Left ventricle myocardium superior (tissue), 1 donor: ENCODE measurements around the gene ADAM19. TPM values are rescaled to one million over a fixed set of nuclear protein-coding genes. Genes with fewer than 3 reads are reported as not detected.

ENCODE experiments used
- ATAC-seq: fragments of 200-7000 bp; cut with Tn5 transposase; one replicate; pipeline ENCODE4 v1.9.1; 2020; ENCODE audit warnings: mild to moderate bottlenecking, moderate library complexity
- DNase-seq: peaks from one replicate; pipeline ENCODE4 v3.0.0-alpha.2; 2020
- intact Hi-C: fragments of 100-400 bp; cut with micrococcal nuclease; formaldehyde crosslinking; loops from one replicate; pipeline ENCODE4 v1.11.0; 2022
- long read RNA-seq: library from polyadenylated mRNA; unstranded; transcript quantifications from one replicate; pipeline ENCODE4 v2.0.0, GENCODE V29; 2021
- total RNA-seq: library from RNA; stranded (reverse); fragmentation: NEBNext Ultra II Directional; extraction: Animal tissue kit (Norgen Biotek cat#: 25700); gene quantifications from one replicate; pipeline ENCODE4 v1.2.1, GENCODE V29; 2021
- donor health status: DM: no; HTN: yes; CAD: no; lungs with severe emphysema.

Gene ADAM19
- total RNA-seq: 9.3 TPM
- long read RNA-seq, partial matches to known transcripts: 1 of 2 reads
- long read RNA-seq, other reads (novel, unspliced or antisense): 1 of 2 reads

DNA sequence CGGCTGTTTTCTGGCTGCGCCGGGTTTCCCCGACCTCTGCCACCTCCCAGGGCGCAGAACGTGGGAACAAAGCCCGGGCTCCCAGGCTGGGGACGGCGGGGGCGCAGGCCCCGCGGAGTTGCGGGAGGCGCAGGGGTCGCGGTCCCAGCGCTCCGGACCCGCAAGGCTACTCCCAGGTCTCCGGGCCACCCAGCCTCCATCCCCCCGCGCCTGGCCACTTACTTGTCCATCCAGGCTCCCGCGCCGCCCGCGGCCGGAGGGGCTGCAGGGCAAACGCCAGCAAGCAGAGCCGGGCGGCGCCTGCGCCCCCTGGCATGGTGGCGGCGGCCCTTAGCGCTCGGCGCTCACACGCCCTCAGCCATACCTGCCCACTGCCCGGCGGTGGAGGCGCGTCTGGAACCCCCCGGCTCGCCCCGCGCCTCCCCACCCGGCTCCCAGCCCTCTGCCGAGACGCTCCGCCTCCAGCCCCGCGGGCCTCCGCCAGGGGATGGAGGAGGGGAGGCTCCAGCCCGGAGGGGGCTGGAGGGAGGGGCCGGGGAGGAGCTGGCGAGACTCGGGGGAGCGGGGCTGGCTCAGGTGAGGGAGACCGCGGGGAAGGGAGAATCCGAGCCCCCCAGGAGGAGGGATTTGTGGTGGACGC lies at the start of gene ADAM19:
Gene ADAM19 (minus strand): TSS at position 395 of the 640 bp plus-strand sequence. CDS start 79 bp downstream, at position 316.
- ATAC-seq (peak; percentile 93), DNase-seq (peak; percentile 80)
- intact Hi-C loops: no loop called here

DNA sequence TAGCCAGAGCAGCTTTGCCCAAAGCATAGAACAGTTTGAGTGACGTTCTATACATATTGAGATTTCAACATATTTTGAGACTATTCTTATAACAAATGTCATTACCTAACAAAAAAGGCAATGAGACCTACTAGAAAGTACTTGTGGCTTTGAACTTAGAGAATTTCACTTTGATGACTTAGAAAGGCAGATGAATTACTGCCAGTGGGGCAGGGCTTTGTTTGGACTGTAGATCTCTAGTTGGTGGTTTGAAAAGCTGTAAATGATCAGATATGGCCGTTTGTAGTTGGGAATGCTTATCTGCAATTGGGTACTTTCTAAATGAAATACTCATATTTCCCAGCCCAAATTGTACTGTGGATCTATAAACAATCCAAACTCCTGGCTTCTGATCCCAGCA lies 48.6 kb upstream of the ADAM19 start:
- ATAC-seq (no peak), DNase-seq (no peak)
- intact Hi-C loops: no loop called here

GRCh38 chr5:157620776-157621175 lies 45.2 kb upstream of the ADAM19 start:
- no peak for ATAC-seq
- DNase-seq: no peak
- intact Hi-C loops: no loop called here

- DNase-seq: no peak
- no peak for ATAC-seq
- intact Hi-C loops: no loop called here
Observed at GRCh38 chr5:157618191-157618765, 42.7 kb upstream of the ADAM19 start.

DNA sequence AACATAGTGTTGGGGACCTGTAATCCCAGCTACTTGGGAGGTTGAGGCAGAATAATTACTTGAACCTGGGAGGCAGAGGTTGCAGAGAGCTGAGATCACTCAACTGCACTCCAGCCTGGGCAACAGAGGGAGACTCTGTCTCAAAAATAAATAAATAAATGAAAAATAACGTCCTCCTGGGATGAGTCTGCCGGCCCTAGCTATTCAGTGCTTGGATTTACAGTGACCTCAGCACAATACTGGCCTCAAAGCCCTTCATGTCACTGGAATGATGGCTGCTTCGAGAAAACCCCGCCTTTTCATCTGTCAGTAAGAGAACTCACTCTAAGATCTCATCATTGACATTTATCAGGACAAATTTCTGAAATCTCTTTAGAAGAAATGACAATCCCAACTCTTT lies 41.2 kb upstream of the ADAM19 start:
- no peak for DNase-seq

DNA sequence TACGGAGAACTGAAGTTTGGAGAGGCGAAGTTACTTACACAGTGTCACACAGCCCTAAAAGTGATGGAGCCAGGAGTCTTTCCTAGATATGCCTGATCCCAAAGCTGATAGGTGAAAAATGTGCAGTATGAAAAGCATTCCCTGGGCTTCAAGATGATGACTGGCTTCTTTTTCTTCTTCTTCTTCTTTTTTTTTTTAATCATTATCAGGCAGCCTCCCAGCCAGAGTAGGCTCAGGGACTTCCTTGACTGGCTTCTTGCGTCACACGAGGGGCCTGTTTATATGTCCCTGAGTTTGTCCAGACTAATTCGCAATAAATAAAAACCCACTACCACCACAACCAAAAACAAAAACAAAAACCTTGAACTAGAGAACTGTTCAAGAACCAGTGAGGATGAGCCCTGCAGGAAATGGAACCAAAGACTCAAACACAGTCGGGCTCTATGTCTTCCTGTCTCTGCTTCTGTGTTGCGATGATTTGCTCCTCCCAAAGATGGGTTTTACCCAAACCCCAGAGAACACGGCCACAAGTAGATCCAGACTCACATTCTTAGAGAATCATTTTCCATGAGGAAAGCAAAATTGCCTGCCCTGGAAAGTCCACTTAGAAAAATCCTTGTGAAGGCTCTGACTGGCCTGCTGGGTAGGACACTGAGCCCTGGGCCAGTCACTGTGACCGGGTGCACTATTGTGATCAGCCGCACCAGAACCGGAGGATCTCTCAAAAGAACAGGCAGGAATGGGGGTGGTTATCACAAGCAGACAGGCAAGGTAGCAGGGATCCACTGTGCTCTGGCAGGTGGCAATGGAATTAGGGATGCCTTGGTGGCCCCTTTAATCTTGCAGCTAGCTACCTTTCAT lies 38.0 kb upstream of the ADAM19 start:
- intact Hi-C loops: no loop called here
- no peak for ATAC-seq
- no peak for DNase-seq

More for the DNA sequence above, 41.2 kb upstream of the ADAM19 start:
- no peak for ATAC-seq
- intact Hi-C loops: no loop called here

- ATAC-seq (no peak), DNase-seq (no peak)
- intact Hi-C loops: no loop called here
Observed at GRCh38 chr5:157612581-157612980, 37.0 kb upstream of the ADAM19 start.

- ATAC-seq: no peak
- no peak for DNase-seq
- intact Hi-C loops: no loop called here
Observed at GRCh38 chr5:157611571-157612476, 36.2 kb upstream of the ADAM19 start.

DNA sequence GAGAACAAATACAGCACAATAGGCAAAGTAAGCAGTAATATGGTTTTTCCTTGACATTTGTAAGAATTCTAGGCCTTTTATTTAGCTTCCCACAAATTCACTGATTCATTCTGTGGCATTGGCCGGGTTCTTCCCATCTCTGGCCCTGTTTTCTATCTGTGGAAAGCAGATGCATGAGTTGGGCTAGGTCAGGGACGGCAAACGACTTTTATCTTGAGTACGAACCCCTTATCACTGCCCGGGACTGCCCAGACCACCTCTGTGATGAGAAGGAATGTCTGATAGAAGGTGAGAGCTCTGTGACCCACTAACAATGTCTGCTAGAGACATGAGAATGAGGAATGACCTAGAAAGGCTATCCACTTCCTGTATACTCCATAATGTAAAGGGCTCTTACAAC lies 35.4 kb upstream of the ADAM19 start:
- intact Hi-C loops: no loop called here
- DNase-seq (no peak), ATAC-seq (no peak)

GRCh38 chr5:157608972-157609565 lies 33.5 kb upstream of the ADAM19 start:
- ATAC-seq (no peak), DNase-seq (no peak)
- intact Hi-C loops: no loop called here

DNA sequence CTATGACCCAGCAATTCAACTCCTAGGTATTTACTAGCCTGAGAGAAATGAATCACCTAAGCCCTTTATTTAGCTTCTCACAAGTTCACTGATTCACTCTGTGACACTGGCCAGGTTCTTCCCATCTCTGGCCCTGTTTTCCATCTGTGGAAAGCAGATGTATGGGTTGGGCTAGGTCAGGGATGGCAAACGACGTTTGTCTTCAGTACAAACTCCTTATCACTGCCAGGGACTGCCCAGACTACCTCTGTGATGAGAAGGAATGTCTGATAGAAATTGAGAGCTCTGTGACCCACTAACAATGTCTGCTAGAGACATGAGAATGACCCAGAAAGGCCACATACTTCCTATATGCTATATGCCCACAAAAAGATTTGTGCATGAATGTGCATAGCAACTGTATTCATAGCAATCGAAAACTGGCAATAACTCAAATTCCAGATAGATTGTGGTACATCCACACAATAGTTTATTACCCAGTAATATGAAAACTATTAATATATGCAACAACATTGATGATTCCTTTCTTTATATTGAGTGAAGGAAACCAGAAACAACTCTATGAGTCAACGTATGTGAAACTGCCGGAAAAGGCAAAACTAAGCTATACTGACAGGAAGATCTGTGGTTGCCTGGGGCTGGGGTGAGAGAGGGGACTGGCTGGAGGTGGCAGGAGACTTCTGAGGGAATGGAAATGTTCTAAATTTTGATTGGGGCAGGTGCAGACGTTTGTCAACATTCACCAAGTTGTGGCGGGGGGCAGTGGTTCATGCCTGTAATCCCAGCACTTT lies 32.0 kb upstream of the ADAM19 start:
- DNase-seq: no peak
- intact Hi-C loops: no loop called here
- ATAC-seq: no peak

GRCh38 chr5:157606046-157606445 lies 30.5 kb upstream of the ADAM19 start:
- intact Hi-C loops: no loop called here
- no peak for ATAC-seq
- no peak for DNase-seq

- intact Hi-C loops: no loop called here
- ATAC-seq (peak; percentile 36), DNase-seq (no peak)
Observed at GRCh38 chr5:157603333-157604190, 28.0 kb upstream of the ADAM19 start.

DNA sequence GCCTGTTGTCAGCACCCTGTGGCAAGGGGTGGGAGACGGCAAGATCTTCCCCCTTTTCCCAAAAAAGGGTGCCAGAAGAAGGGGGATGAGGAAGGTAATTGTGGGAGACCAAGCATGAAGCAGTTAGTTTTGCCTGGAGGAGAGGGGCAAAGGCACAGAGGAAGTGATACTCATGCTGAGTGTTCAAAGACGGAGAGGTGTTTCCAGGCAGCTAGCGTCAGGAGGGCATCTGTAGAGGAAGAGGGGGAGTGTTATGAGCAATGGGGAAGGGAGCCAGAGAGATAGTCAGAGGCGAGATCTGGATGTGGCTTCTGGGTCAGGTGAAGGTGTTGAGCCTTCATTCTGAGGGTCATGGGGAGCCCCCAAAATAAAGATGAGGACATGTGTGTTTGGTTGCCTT lies 26.9 kb upstream of the ADAM19 start:
- no peak for ATAC-seq
- intact Hi-C loops: no loop called here
- no peak for DNase-seq

GRCh38 chr5:157600252-157600651 lies 24.7 kb upstream of the ADAM19 start:
- DNase-seq (no peak), ATAC-seq (no peak)
- intact Hi-C loops: no loop called here

GRCh38 chr5:157599565-157599964 lies 24.0 kb upstream of the ADAM19 start:
- intact Hi-C loops: no loop called here
- ATAC-seq: no peak
- no peak for DNase-seq

DNA sequence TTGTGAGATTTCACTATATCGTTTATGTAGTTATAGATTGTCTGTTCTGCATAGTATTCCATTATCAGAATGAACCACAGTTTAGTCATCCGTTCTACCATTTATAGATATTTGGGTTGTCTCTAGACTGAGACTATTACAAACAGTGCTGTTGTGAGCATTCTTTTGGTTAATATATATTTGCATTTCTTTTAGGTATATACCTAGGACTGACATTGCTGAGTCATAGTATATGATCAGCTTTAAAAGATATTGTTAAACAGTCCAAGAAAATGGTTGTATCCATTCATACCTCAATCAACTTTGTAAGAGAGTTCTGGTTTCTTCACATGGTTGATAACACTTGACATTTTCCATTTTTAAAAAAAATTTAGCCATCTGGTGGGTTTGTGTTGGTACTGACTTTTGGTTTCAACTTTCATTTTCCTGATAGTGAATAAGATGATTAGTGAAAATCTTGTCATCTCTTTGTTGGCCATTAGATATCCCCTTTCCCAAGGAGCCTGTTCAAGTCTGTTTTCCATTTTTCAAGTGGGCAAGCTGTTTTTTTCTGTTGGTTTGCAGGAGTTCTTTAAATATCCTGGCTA lies 22.9 kb upstream of the ADAM19 start:
- intact Hi-C loops: no loop called here
- DNase-seq (no peak), ATAC-seq (no peak)
